AG10803 (cell line): ENCODE data around the gene ITGA2.
A peak's percentile ranks its signal among the peaks of the same experiment; 100 is the strongest.

Source experiments
- DNase-seq: peaks from one replicate; pipeline ENCODE4 v3.0.0; 2010; ENCODE audit warnings: low read depth
- H3K4me3 ChIP-seq: 2 replicates; pipeline ENCODE4 v1.5.1; 2011; ENCODE audit warnings: mild to moderate bottlenecking, low read length, control low read depth
- TF ChIP-seq, protein P1 (sequence below): conservative IDR thresholded peaks from 2 replicates; pipeline ENCODE4 v1.5.1; 2011; ENCODE audit warnings: mild to moderate bottlenecking, low read length, control low read depth, inconsistent platforms

The ITGA2 gene

DNA sequence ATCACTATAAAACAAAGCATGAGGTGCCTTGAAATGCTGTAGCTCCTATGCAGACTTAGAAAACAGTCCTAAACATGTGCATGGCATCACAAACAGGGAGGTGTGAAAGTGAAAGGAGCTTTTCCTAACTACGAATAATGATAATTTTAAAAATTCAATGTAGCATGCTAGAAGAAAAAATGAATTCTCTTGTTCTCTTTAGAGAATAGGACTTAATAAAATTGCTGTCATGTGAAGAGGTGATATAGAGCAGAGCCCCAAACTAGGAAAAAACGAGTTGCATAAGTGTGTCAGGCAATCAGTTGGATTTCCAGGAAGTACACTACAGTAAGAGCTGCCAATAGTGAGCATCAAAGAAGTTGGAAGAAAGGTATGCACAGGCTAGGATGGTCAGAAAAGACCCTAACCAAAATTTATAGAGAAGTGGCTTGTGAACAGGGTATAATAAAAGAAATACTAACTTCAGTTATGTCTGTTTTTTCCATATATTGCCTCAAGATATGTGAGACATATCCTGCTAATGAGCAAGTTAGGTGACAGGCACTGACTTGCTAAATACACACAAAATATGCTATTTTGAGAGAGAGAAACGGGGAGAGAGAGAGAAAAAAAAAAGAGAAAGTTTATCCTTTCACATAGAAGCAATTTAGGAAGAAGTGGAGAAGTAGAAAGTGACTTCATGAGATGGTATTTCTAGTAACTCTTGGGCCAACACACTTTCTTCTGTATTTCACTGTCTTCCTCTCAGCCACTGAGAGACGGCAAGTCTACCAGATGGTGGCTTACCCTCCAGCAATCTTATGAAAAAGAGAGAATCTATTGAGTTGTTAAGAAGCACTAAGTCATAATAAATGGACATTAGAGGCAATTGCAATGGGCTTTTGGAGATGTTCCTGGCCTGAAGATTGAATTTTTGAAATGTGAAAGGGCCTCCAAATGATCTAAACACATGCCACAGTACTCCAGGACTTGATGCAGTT is 18.0 kb downstream of the ITGA2 start:
- no peak overlapping the region for H3K4me3 ChIP-seq
- peak; percentile 55 for DNase-seq
- TF ChIP-seq, protein P1, sequence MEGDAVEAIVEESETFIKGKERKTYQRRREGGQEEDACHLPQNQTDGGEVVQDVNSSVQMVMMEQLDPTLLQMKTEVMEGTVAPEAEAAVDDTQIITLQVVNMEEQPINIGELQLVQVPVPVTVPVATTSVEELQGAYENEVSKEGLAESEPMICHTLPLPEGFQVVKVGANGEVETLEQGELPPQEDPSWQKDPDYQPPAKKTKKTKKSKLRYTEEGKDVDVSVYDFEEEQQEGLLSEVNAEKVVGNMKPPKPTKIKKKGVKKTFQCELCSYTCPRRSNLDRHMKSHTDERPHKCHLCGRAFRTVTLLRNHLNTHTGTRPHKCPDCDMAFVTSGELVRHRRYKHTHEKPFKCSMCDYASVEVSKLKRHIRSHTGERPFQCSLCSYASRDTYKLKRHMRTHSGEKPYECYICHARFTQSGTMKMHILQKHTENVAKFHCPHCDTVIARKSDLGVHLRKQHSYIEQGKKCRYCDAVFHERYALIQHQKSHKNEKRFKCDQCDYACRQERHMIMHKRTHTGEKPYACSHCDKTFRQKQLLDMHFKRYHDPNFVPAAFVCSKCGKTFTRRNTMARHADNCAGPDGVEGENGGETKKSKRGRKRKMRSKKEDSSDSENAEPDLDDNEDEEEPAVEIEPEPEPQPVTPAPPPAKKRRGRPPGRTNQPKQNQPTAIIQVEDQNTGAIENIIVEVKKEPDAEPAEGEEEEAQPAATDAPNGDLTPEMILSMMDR = no peak

DNA sequence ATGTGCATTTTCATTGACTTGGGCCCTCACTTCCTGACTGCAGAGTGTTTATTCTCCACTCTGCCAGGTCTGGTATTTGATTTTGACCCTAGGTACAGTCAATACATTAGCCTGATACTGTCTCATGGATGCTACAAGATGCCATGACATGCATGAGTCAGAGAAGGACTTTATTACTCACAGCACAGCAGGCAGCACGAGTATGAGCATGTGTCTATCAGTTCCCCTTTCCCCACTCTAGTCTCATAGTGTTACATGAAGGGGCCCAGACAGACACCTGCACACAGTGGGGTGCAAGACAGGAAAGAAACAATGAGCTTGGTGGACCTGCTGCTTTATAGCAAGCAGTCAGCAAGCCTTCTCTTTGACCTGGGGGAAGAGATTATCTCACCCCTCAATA is 19.6 kb downstream of the ITGA2 start:
- peak; percentile 42 for DNase-seq
- TF ChIP-seq, protein P1 = no peak
- no peak overlapping the region for H3K4me3 ChIP-seq

DNA sequence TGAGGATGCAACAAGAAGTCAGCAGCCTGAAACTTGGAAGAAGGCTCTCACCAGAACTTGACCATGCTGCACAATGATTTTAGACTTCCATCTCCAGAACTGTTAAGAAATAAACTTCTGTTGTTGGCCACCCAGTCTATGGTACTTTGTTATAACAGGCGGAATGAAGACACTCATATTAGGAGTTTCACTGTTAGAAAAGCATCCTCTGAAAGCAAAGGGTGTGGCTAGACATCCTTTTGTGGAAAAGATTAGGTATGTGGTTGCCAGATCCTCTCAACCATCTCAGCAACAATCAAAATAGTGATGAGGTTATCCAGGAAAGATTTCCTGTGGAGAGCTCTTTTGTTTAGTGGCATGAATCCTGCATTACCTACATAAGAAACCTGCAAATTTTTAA is 20.7 kb downstream of the ITGA2 start:
- TF ChIP-seq, protein P1 = no peak
- DNase-seq = no peak
- H3K4me3 ChIP-seq = no peak overlapping the region

DNA sequence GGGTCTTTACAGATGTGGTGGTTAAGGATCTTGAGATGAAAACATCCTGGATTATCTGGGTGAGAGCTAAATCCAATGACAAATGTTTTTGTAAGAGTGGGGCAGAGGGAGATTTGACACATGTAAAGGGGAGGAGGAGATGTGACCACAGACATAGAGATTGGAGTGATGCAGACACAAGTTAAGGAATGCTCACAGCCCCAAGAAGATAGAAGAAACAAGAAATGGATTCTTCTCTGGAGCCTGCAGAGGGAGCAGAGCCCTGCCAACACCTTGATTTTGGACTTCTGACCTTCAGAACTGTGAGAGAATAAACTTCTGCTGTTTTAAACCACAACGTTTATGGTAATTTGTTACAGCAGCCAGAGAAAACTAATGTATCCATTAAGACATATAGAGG is 21.7 kb downstream of the ITGA2 start:
- TF ChIP-seq, protein P1 = no peak
- H3K4me3 ChIP-seq = no peak overlapping the region
- DNase-seq = no peak

DNA sequence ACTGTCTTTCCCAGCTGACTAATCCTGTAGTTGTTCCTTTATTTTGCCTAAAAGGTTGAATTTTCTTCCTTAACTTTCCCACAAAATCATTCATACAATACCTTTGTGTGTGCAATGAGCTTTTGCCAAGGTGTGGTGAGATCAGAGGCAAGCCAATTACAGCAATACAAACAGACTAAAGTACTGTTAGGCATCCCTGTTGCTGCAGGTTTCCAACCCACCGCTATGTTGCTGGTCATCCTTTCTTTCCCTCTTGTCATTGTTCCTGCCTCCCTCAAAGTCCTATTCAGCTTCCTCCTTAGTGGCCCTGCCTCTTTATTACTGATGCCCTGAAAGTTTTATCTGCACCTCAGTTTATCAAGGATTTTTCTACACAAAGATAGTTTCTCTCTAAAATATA is 22.1 kb downstream of the ITGA2 start:
- TF ChIP-seq, protein P1 = no peak
- no peak overlapping the region for H3K4me3 ChIP-seq

DNA sequence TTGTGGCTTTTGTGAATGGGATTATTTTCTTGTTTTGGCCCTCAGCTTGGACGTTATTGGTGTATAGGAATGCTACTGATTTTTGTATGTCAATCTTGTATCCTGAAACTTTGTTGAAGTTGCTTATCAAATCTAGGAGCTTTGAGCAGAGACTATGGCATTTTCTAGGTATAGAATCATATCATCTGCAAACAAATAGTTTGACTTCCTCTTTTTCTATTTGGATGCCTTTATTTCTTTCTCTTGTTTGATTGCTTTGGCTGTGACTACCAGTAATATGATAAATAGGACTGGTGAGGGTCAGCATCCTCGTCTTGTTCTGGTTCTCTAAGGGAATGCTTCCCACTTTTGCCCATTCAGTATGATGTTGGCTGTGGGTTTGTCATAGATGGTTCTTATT is 24.7 kb downstream of the ITGA2 start:
- no peak for DNase-seq
- TF ChIP-seq, protein P1 = no peak
- H3K4me3 ChIP-seq = no peak overlapping the region

More for the DNA sequence above, 22.1 kb downstream of the ITGA2 start:
- no peak for DNase-seq

DNA sequence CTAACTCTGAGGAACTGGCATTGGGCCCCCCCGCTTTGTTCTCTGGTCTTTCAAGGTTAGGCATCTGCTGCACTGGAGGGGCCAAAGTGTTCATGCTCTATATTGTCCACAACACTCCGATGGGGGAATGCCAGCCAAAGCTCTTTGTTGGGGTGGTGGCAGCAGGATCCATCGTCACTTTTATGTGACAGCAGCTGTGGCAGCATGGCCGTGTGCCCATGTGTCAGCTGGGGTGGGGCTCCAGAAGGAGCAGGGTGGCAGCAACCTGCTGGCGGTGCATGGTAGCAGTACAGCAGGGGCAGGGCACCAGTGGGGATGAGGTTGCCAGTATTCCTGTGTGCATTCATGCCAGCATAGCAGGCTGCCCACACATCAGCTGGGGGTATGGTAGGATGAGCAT is 28.2 kb downstream of the ITGA2 start:
- H3K4me3 ChIP-seq = no peak overlapping the region
- no peak for DNase-seq
- TF ChIP-seq, protein P1 = no peak
